ENCODE data around the gene SCFD1.

GRCh38 chr14:30680036-30680435, 57.9 kb downstream of the SCFD1 start:
- TF ChIP-seq CTCF (IDR thresholded peaks at IDR 0.05 in 4 of 5, conservative IDR thresholded peaks at IDR 0.05 in 1 of 5) (no peak), POLR2A (IDR thresholded peaks at IDR 0.05) (no peak)

All from gastrocnemius medialis (tissue), 4 donors.